ENCODE data around the gene ETFA. TPM values are rescaled to one million over a fixed set of nuclear protein-coding genes. Genes with fewer than 3 reads are reported as not detected.

Gene ETFA
- total RNA-seq, 4 donors from 2014 or later: 89.9 to 144 (median 114) TPM

DNA sequence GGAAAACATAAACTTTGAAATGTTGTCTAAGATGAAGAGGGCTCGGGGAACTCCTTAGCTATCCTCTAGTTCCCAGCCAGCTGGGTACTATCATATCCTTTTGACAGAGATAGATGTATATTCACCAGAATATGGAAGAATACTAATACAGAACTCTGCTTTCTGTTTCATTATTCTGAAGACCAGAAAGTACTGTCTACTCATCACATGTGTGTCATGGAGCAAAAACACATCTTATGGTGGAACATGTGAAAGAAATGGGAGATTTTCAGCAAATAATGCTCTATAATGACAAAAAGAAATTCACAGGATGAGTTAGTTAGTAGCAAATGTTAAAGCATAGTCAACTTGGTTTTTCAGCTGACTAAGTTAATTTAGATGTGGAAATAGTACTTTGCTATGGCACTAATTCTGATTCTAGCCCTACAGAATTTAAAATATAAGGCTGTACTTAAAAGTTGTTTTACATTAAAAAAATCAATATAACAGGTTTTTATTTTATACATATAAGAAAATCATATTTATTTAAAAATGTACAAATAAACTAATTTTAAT, 41.8 kb upstream of the ETFA start:
- ATAC-seq (ENCODE audit: low FRiP score) (no peak), DNase-seq (ENCODE audit: low spot score) (no peak)
- no peak for TF ChIP-seq CTCF (IDR thresholded peaks at IDR 0.05)

DNA sequence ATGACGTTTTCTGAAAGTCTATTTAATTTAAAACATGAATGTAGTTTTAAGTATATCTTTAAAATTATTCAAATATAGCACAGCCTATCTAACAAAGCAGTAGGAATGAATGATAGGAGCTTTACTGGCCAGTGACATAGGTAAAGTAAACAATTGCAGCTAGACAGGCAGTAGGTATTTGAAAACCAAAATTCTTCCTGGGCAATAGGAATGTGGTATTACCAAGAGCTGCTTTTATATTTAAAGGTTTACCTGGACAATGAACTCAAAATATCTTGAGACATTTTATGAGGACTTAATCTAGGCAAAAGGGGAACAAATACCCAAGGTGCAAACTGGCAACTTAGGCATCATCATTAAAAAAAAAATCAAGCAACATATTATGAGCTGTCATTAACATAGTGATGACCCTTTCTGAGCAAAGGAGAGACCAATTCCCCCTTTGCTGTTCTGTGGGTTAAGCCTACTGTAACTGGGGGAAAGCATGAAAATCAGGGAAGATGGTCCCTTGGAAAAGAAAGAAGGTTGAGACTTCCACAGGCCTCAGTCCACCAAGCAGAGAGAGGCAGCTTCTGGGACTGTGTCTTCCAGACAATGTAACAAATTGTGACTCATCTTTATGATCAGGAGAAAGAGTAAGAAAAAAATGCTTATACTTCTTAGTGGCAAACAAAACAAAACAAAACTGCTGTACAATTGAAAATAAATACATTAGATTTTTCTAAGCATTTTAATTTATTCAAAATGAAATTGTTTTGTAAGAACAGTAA, 38.2 kb upstream of the ETFA start:
- no peak for TF ChIP-seq CTCF (IDR thresholded peaks at IDR 0.05)
- DNase-seq (ENCODE audit: low spot score) (no peak), ATAC-seq (ENCODE audit: low FRiP score) (no peak)

- no peak for DNase-seq (ENCODE audit: low spot score)
- ATAC-seq (ENCODE audit: low FRiP score): no peak
- TF ChIP-seq CTCF (IDR thresholded peaks at IDR 0.05): no peak
These were observed 36.3 kb upstream of the ETFA start for GRCh38 chr15:76347482-76348055.

DNA sequence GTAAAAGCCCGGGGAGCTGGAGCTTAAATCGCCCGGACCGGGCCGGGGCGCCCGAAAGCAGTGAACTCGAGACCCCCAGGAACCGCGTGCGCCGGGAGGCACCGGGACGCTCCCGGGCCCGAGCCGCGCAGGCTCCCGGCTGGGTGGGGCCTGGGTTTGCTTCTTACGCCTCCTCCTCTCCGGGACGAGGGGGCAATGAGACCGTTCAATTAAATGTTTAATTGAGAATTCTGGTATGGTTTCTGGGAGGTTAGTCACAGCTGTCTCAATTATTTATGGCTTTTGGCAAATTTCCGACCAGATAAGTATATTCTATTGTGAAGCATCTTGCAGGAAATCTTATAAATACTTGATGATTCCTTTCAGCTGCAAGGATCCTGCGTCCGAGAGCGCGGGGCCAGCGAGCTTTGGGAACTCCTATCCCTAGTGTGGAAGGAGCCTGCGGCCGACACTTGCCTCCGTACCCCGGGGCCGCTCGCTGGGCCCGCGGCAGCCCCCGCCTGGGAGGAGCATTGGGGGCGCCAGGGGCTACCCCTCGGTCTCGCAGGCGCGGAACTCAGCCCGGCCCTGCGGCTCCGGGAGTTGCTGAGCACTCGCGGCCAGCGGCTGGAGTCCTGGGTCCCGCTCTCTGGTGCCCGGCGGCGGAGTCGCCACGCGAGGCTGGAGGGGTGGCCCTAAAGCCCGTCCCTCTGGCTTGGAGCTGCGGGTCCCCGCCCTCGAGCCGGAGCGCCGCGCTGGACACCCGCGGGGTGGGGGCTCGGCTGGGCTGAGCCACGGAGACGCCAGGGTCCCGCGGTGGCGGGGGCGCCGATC, 35.6 kb upstream of the ETFA start:
- no peak for TF ChIP-seq CTCF (IDR thresholded peaks at IDR 0.05)
- ATAC-seq (ENCODE audit: low FRiP score) (peak; percentile 34), DNase-seq (ENCODE audit: low spot score) (no peak)

DNA sequence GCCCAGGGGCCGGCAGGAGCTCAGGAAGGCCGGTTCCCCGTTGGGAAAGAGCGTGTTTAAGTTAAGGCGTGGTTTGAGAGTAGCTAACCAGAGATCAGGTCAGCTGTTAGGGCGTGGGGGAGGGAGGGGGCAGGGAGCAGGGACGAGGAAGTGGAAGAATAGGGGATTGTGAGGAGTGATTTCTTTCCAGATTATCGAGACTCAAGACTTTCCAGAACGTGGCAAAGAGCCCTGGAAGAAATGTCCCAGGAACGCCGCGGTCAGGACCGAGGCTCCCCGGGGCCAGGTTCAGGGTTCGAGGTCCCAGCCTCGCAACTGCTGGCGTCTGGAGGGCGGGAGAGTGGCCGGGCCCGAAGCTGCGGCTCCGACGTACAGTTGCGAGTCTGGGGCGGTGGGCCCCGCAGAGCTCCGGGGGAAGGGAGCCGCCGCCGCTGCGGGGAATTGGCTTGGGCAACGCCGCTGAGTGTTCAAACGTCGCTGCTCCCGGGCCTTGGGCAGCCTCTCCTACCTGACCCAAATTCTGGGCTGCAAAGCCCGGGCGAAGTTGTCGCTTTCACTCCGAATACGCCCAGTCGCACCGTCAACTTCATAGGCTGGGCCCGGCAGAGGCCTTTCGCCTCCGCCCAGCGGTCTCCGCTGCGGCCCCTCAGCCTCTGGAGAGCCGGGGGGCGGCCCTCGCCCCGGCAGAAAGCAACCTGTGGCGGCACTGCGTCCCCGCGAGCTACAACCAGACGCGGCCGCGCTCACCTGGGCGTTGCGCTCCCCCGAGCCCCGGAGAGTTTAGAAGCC, 34.8 kb upstream of the ETFA start:
- peak; percentile 20 for ATAC-seq (ENCODE audit: low FRiP score)
- no peak for TF ChIP-seq CTCF (IDR thresholded peaks at IDR 0.05)

DNA sequence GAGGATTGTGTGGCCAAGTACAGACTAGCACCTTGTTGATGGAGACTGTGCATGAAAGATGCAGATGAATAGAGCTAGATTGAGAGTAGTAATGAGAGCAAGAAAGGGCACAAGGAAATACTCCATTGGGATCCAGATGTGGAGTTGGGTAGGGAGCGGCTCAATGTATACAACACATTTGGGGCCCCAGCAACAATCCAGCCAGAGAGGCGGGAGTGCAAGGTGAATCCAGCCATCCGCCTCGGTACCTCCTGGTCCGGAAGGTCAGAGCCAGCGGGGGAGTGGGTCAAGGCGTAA, 34.3 kb upstream of the ETFA start:
- no peak for DNase-seq (ENCODE audit: low spot score)
- no peak for ATAC-seq (ENCODE audit: low FRiP score)
- no peak for TF ChIP-seq CTCF (IDR thresholded peaks at IDR 0.05)

More for the DNA sequence above, 34.8 kb upstream of the ETFA start:
- DNase-seq (ENCODE audit: low spot score): no peak
